GM19468 (cell line): ENCODE data around the gene CTTN.

Experiments
- ATAC-seq: cut with Tn5 transposase; IDR thresholded peaks from one replicate; pipeline ENCODE4 v1.9.1; 2021; ENCODE audit warnings: mild to moderate bottlenecking, moderate library complexity, moderate number of reproducible peaks; ENCODE audit not compliant: unreplicated experiment; ENCODE audit errors: extremely low read depth

The CTTN gene

DNA sequence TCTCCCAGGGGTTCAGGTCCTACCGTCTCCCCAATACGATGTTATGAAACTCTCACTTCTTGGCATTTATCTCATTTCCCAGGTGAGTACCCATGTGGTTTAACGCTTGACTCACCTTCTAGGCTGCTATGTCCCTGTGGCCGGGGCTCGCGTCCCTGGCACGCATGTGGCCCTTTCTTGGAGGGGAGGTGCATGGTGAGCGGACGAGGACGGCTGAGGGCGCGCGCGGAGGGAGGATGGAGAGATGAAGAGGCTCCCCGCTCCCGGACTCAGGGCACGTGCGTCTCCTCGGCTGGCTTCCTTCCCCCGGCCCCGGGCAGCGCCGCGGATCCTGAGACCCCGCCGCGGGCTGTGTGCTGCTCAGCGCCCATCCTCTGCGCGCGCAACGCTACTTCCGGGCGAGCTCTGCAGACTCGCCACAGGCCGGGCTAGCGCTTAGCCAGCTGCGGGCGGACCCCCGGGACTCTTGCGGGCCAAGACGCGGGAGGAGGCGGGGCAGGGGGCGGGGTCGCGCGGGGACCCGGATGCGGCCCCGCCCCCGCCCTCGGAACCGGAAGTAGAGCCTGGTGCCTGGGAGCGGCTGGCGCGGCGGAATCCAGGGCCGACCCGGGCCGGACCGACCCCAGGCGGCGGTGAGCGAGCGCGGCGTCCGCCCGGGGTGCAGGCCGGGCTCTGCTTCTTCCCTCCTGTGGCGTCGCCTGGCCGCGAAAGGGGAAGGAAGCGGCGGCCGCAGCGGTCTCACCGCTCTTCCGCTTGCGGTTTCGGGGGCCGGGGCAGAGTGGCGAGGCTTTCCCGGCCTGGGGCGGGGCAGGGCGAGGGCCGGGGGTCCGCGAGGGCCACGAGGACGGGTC is at the start of gene CTTN:
CTTN (plus strand) TSS at position 547 of the 851 bp plus-strand sequence. CDS start 8,769 bp downstream, outside the sequence.
- ATAC-seq: no peak

DNA sequence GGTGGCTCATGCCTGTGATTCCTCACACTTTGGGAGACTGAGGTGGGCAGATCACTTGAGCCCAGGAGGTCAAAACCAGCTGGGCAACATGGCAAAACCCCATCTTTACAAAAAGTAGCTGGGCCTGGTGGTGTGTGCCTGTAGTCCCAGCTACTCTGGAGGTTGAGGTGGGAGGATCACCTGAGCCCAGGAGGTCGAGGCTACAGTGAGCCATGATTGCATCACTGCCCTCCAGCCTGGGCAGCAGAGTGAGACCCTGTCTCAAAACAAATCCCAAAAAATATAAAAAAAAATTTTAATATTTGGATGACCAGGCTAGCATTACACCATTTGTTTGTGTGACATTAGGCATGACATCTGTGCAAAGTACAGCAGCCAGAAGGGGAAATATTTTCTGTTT is 49.7 kb upstream of the CTTN start:
- ATAC-seq: no peak

DNA sequence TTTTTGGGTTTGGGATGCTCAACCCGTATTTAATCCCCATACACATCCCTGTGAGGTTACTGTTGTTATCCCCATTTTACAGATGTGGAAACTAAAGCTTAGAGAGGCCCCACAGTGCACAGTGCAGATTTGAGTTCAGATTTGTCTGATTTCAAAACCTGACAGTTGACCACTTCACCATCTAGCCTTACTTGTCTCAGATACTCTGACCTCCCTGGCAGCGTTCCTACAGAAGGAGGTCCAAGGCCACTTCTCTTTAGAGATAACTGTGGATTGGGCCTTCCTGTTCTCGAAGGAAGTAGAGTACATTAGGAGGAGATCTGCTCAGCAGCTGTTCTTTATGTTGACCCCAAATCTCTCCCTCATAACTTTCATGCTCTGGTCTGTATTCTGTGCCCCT is 46.7 kb upstream of the CTTN start:
- ATAC-seq: no peak

DNA sequence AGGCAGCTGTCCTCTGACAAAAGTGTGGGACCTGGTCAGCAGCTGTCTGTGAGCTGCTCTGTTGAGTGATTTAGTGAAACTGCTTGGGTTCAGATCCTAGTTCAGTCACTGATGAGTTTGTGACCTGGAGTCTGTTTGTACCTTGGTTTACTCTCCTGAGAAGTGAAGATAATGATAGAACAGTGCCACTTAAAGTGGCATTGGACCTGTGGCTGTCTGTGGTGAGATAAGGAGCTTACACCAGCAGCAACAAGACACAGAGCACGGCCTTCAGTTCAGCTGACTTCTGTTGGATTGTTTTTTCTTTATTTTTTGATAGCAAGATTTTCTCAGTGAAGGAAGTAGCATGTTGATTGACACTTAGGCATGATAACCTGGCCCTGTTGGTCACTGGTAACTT is 46.2 kb upstream of the CTTN start:
- no peak for ATAC-seq

DNA sequence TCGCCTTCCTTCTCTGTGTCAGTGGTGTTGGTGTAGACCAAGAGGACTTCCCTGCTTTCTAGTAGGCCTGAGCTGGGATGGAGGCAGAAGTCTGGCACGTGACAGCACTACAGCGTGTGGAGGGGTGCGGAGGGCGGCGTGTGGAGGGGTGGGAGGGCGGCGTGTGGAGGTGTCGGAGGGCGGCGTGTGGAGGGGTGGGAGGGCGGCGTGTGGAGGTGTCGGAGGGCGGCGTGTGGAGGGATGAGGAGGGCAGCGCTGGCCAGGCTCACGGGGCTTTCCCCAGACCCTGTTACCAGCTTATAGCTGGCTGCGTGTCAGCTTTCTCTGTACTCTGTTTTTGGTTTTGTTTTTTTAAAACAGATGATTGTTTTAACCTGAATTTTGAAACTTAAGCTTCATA is 45.7 kb upstream of the CTTN start:
- no peak for ATAC-seq

DNA sequence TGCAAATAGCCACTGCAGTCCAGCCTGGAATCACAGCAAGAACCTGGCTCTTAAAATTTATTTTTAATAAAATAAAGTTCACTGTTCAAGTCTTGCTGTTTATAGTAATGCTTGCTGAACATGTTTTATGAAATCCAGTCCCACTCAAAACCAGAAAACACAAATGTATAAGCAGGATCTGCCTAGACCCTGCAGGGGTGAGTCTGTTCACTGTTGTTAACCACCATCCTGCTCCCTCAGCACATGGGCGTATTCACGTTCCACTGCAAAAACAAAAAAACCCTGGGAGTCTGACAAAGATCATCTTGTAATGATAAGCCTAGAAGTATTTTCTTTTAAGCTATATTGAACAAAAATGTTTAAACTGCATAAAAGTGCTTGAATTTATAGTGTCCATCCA is 45.0 kb upstream of the CTTN start:
- no peak for ATAC-seq

DNA sequence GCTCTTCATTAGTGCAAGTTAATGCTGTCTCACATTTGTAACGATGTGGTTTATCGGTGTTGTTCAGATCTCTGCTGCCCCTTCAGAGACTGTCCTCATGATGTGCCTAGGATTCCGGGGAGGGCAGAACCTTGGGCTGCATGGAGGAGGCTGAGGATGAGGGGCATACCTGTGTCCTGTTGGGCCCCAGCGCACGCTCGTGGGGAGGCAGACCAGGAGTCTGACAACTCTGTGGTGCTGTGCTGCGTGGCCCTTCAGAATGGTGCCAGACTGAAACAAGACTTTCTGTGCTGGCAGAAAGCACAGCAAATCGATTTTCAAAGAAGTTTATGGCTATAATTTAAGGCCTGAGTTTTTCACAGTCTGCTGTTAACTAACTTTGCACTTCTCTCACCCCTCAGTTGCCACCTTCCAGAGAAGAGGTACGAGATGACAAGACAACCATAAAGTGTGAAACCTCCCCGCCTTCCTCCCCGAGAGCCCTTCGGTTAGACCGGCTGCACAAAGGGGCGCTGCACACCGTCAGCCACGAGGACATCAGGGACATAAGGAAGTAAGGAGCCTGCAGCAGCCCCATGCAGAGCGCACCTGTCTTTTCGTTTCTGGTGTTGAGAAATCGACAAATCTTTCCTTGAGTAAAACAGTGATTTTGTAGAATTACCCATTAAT is 44.3 kb upstream of the CTTN start:
- ATAC-seq: no peak

DNA sequence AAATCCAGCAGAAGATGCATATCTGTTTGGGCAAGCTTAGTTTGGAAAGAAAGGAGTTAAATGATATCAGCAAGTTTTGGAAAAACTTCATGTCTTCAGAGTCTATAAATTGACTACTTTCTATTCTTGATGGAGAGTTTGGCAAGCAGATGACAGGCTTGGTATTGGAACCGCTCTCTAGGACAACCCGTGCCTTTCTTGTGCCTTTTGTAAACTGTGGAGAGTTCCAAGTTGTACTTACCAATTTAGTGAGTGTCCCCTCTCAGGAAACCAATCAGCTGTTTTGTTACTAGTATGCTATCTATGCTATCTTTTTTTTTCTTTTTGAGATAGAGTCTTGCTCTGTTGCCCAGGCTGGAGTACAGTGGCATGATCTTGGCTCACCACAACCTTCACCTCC is 43.7 kb upstream of the CTTN start:
- ATAC-seq: no peak

DNA sequence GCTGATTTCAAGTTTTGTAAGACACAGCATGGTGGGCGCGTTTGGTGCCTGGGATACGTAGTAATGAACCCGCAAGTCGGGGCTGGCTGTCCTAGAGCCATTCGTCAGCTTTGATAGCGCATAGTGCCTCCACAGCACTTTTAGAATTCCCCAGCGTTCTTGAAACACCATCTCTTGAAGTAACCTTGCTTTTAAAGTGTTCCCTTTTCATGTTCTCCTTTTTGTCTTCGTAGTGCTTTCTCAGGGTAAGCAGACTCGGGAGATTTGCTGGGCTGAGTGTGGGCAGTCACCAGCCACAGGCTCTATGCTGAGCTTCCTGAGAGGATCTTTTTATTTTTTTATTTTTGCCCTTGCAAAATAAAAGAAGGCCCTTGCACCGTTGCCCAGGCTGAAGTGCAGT is 39.6 kb upstream of the CTTN start:
- ATAC-seq: no peak

DNA sequence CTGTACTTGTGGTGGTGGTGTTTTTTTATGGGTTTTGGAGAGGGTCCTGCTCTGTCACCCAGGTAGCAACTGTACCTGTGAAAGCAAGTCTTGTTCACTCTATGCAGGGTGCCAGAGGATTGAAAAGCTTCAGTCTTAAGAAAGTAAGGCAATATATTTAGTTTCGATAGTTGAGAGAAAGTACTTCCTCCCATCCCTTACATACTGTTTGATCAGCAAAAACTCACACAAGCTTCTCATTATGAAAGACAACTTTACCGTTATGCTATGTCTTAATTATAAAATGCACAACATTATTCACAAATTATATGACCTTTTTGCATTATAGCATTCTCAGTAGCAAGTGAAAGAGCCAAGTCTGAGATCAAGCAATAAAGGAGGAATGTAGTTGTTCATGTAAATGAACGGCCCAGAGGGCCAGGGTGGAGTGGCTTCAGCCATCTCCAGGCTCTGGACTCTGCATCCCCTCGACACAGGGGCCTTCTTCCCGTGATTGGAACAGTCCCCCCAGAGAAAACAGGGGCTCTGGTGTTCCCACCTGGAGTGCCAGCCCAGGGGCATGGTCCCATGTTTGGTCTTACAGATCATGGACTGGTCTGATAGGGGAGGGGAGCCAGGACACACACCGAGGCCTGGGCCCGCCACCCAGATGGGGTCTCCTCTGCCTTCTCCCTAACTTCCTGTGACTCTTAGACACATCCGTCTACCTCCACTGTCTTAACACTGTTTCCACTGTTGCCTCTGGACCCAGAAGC is 38.7 kb upstream of the CTTN start:
- ATAC-seq: no peak

DNA sequence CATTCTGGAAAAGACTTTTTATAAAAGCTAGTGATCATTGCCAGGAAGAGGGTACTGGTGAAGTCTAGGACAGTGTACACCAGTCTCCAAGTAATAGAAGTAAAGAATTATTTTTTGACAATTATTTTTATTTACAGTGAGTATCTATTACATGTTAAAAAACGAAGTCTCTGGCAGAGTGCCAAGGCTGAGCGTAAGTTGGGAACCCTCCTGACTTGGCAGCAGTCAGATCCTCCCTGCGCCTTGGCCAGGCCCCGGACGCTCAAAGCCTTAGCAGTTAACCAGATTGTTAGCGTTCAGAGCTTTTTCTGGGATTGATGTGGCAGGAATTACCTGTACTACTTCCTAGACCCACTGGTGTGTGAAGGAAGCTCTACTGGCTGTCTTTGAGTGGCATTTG is 38.1 kb upstream of the CTTN start:
- no peak for ATAC-seq

DNA sequence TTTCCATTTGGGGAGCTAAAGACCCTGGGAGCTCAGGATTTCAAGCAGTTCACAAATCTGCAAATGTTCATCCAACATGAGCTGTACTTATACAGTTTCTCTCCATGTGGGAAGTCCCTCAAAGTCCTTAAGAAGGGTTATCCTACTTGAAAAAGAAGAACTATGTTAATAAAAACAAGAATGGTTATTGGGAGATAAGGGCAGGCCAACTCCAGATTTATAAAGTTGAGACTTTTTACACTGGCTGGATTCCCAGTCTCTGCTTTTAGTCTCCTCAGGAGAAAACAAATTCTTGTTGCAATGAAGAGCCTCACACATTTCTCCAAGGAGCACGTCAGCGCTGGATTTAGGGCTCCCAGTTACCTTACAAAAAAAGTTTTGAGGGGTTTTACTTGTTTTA is 34.2 kb upstream of the CTTN start:
- ATAC-seq: no peak

DNA sequence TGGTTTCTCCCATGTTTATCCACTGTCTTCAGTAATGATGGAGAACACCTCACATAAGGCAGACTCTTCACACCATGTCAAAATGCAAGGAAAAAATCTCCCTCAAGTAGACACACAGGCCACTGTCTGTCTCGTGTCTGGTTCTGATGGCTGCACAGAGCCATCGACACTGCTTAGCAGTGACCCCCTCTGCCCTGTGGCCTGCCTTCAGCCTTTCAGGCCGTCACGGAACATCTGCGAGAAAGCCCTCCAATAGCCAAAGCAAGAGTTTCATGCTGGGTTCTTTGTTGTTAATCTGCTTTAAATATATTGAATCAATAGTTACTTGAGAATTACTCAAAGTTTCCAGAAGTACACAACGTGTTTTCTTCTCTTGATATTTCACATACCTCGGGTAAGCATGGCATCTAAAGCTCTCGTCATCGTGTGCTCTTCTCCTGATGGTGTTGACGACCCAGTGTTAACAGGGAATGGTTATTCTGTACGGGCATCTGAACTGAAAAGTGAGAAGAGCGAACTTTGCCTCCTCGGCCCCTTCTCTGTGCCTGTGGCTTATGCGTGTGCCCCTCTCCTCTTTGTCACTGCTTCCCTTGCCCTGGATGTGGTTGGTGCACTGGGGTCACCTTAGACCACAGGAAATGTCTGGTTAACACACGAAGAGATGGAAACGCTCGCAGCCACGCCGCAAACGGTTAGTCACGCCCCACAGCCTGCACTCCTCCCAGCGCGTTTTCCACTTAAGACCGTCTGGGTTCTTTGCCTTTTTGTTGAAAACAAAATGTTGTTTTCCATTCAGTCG is 33.4 kb upstream of the CTTN start:
- ATAC-seq: no peak

DNA sequence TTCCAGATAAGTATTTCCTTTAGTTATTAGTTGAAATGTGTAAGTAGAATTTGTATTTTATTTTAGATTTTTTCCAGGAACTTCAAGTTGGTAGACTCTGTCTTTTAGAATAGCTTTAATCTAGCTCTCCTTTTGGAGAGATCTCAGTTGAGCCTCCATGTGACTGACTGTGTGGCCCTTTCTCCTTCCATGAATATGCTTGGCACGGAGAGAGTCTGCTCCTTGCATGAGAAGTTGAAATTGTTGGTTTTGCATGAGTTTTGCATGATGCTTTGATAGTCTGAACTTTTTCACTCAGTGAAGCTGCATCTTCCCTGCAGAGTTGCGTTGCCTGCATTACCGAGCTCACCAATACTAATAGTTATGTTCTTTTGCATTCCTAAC is 32.8 kb upstream of the CTTN start:
- no peak for ATAC-seq

DNA sequence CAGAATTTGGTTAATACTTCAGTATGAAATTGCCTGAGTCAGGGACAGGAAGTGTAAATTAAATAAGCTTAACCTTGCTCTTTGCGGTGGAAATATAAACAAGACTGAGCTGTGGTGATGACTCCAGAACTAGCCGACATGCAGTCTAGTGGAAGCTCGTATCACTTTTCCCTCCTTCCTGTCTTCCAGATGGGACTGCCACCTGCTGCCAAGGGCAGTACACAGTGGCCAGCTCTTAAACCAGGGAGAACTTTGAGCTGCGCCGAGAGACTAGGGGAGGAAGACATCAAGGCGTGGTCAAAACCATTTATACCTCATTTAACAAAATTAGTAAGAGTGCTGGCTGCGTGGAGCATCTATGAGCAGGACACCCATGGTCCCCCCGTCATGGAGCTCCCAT is 31.3 kb upstream of the CTTN start:
- no peak for ATAC-seq

DNA sequence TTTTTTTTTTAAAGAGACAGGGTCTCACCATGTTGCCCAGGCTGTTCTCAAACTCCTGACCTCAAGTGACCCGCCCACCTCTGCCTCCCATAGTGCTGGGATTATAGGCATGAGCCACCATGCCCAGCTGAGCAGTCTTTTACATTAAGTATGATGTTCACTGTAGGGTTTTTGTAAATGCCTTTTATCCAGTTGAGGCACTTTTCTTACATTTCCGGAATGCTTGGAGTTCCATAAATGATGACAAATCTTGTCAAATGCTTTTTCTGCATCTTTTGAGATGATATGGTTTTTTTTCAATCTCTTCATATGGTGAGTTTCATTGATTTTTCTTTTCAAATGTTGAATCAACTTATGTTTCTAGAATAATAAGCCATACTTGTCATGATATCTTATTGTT is 29.4 kb upstream of the CTTN start:
- no peak for ATAC-seq

DNA sequence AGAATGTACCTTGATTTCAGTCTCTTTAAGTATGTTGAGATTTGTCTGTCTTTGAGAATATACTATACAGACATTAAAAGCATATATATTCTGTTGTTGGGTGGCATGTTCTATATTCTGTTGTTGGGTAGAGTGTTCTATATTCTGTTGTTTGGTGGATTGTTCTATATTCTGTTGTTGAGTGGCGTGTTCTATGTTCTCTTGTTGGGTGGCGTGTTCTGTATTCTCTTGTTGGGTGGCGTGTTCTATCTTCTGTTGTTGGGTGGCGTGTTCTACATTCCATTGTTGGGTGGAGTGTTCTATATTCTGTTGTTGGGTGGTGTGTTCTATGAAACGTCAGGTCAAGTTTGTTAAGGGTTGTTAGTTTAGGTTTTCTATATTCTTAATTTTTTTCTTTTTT is 27.1 kb upstream of the CTTN start:
- no peak for ATAC-seq

DNA sequence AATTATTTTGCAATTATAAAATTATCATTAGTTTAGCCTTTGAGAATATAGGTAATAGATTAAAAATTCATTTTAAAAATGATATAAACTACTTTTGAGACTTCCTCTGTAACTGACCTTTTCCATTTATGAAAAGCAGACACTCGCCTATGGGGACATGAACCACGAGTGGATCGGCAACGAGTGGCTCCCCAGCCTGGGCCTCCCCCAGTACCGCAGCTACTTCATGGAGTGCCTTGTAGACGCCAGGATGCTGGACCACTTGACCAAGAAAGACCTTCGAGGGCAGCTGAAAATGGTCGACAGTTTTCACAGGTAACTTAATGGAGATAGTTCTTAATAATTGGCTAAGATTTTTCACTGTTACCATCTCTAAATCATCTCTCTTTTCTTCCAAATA is 26.3 kb upstream of the CTTN start:
- no peak for ATAC-seq

DNA sequence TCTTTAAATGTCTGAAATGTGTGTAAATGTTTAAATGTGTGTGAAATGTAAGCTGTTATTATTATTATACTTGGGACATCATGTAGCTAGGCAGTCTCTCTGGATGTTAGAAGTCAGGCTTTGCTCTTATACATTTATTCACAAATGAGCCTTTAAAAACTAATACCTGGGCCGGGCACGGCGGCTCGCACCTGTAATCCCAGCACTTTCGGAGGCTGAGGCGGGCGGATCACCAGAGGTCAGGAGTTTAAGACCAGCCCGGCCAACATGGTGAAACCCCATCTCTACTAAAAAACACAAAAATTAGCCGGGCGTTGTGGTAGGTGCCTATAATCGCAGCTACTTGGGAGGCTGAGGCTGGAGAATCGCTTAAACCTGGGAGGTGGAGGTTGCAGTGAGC is 21.7 kb upstream of the CTTN start:
- ATAC-seq: no peak

DNA sequence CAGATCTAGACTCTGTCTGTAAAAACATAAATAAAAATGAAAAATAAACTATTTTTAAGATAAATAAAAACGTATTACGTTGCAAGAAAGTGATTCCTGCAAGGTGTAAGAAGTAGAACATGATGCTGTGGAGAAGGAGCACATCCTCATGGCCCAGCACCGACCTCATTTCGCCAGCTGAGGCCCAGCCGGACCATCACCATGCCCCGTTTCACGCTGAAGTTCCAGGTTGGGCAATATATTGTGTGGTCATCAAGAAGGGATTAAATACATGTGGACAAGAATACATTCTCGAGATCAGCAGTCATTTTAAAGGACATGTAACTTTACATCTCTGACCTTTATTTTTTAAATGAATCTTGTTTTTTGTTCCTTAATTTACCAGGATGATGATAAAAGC is 20.7 kb upstream of the CTTN start:
- no peak for ATAC-seq
